Stimulated activated CD8-positive, alpha-beta memory T cell treated with anti-CD3 and anti-CD28 coated beads, Interleukin-12 subunit alpha, Interleukin-12 subunit beta, amount 100 ng/mL, for 24 hours (primary cell): Measurements from ENCODE around the gene GLYATL1.

Experiments
- DNase-seq: peaks from one replicate; pipeline ENCODE4 v3.0.0-alpha.2; 2020; ENCODE audit errors: extremely low read depth

Gene GLYATL1, protein sequence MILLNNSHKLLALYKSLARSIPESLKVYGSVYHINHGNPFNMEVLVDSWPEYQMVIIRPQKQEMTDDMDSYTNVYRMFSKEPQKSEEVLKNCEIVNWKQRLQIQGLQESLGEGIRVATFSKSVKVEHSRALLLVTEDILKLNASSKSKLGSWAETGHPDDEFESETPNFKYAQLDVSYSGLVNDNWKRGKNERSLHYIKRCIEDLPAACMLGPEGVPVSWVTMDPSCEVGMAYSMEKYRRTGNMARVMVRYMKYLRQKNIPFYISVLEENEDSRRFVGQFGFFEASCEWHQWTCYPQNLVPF

DNA sequence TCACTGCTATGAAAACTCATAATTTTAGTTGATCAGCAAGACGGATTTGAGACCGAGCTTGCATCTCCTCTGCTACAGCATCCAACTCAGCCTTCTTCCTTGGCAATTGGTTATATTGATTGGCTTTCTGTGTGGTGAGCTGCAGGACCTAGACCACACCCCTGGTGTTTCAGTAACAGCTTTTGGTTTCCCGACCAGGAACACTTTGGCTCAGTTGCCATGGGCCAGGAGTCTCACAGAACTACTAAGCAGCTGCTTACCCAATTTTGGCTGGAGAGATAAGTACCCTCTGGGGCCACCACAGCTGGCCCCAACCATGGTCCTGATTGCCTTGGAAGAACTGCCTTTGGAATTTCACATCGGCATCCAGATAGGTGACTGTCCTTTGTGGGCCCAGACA is at the start of gene GLYATL1:
TSS of gene GLYATL1 (plus strand) at position 212 of the 400 bp plus-strand sequence. CDS start 7,600 bp downstream, outside the sequence.
- DNase-seq: no peak

DNA sequence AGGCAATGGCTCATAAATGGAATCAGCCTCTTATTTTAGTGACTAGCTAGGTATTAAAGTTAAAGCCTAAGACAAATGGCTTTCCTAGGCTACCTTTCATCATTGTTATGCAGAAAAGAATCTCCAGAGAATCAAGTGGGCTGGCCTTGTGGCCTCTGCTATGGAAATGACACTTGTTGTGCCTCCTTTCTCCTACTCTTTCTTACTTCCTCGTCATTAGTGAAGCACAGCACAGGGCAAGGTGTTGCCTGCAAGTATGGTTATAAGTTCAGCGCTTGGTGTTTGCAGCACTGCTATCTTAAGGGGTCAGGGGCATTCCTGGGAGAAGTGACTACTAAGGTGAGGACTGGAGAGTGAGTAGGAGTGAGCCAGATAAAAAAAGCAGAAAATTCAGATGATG is 45.4 kb upstream of the GLYATL1 start:
- no peak for DNase-seq

DNA sequence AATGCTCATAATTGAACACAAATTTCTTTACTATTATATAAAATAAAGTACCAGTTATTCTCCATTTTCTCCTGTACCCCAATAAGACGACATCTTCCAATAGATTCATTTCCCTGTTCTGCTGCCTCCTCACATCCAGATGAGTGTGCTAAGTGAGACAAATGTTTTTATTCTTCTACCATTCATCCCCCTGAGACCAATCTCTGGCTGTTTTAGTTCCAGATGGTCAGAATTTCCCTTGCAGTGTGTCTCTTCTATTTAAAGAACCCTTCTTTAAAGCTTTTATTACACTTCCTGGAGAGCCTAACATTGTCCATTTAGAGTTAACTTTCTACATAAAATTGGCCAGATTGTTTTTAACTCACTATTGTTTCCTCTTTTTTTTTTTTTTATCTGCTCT is 41.2 kb upstream of the GLYATL1 start:
- DNase-seq: no peak

DNA sequence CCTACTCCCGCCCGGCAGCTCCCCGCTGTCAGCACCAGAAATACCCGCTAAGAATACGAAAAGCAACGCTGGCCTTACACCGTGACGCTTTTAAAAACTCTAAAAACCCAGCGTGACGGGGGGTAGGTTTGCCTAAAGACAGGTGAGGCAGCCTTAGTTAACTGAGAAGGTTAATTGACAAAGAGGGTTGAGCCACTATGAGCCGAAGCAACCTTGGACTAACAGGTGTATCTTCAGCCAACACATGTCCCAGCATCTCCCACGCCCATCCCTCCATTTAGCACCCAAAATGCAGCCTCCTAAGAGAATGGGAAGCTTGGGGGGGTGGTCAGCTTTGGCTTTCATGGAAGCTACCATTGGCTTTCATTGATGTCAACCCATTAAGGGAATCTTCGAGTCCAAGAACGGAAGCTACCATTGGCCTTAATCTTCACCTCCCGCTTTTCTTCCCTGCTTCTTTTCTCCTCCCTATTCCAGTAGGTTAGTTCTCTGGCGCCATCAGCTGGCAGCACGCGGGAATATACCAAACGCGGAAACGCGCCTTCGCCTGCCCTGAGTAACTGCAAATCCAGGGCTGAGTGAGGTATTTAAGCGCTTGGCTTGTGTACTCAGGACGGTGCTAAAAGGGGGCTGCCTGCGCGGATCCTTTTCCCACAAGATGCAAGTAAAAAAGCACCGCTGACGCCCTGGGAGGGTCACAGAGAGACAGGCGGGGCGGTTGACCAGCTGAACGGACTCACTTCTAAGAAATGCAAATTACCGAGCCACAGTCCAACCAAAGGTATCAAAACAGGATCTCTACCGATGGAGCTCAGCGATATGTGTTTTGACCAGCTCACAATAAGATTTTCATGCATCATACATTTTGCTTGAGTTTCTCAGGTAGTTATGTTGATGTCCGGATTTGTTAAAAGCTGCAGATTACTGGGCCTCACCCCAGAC is 38.5 kb upstream of the GLYATL1 start:
- DNase-seq: no peak

DNA sequence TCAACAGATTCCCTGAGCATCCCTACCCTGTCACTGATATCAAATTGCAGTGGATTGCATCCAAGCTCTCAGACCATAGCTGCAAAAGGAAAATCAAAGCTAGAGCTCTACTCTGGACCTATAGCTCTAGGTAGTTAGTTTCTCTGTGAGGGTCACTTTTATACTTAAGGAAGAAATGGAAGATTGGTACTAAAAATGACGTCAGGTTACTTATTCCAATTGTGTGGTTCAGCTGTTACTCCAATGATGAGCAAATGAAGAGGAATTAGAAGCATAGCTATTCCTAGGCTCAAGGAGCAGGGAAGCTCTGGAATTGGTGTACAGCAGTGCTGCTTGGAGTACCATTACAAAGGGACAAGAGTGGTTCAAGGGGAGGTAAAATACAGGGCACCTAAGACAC is 36.4 kb upstream of the GLYATL1 start:
- no peak for DNase-seq

DNA sequence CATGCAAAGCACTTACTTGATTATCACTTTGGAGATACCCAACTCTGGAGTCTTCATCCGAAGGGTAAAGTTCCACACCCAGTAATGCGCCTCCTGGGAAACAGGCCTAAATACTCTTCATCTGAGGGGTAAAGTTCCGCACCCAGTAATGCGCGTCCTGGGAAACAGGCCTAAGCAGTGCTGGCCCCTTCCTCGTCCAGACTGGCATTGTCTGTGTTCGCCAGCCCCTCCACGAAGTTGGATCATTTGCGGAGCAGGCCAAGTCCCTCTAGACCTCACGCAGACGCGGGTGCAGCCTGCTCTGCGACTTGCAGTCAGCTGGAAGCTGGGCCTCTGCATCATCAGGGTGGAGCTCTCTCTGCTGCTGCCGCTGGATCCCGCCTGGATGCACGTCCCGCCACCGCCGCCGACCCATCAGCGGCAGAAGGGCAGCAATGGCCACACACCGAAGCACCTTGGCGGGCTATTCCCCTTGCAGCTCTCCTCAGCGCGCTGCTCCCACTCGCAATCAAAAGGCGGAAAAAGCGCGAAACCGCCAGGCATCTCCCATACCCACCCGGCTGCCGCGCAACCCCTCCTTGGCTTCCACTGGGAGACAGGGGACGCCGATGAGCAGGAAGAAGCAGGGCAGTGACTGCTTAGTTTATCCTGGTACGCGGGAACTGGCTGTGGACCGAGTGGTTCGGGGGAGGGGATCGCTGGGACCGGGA is 34.1 kb upstream of the GLYATL1 start:
- DNase-seq: no peak

DNA sequence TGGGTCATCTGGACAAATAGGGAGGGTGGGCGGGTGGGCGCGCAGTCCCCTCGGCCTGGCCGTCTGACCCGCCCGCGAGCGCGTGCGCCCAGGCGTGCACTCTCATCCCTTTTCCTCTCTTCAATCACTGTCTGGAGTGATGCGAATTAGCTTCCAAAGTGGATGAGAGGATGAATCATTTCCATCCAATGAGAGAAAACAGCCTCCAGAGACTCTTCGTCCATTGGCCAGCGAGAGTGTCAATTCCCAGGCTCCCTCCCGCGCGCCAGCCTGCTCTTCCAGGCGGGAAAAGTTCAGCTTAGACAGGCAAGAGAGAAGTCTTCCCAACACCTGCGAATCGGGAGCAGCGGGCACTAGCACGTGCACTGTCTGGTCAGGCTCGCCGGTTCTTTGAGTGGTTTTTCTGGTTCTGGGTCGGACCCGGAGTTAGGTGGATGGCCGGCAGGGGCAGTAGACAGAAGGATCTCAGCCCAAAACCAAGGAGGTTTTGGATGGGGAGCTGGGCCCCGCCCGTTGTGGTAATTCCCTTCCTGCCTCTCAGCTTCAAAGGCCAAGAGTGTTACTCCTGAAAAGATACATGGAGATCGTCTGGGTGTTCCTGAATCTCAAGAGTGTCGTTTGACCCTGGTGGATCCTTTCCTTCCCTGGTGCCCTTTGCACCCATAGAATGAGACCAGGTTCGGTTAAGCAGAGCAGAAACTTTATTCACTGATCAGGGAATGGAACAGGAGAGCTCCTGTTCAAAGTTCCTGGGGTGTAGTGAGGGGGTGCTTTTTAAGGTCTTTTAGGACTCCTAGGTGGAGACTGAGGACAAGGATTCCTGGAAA is 33.4 kb upstream of the GLYATL1 start:
- DNase-seq: no peak

DNA sequence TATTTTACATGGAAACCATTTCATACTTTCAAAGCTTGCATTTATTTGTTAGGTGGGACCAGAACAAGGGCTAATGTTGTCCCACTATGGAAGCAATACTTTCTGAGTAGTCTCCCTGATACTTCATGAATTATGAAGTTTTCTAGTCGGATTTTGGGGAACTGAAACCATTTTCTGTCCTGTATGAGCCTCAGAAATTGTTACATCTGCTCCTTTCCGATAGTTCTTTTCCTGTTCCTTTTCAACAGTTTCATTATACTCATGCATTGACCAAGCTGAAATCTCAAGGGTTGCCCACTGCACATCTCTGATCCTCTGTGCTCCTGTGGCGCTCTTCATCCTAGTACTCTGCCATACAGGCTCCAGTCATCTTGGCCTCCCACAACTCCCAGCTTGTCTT is 31.5 kb upstream of the GLYATL1 start:
- no peak for DNase-seq

DNA sequence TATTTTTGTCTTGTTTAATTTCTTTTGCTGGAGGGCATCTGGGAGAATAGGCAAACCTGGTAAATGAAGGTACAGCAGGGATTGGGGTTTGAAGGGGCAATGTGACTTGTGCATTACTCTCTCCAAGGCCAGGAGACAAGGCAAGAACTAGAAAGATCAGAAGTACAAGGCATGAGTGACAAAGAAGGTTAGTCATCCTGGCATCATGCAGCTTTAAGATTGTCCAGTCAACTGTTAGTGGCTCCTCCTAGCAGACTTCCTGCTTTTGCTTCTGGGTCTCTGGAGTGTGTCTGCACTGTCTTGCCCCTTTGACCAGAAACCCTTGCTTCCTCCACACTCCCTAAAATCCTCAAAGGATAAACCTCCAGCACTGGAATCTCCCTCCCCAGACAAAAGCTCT is 27.2 kb upstream of the GLYATL1 start:
- DNase-seq: no peak

DNA sequence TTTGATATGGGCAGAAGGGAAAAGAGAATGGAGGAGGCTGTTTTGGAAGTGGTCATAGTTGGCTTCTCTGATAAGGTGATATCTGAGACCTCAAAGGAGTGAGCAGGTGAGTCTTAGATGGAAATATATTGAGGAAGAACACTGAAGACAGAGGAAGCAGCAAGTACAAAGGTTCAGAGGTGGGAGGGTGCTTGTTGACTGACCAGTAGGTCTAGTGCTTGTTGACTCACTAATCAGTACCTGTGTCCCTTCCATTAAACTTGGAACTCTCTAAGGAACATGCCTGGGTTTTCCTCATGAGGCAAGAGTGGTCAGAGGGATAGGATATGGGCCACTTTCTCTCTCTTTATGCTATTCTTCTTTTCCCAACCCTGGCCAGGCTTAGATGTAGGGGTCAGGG is 25.6 kb upstream of the GLYATL1 start:
- no peak for DNase-seq

DNA sequence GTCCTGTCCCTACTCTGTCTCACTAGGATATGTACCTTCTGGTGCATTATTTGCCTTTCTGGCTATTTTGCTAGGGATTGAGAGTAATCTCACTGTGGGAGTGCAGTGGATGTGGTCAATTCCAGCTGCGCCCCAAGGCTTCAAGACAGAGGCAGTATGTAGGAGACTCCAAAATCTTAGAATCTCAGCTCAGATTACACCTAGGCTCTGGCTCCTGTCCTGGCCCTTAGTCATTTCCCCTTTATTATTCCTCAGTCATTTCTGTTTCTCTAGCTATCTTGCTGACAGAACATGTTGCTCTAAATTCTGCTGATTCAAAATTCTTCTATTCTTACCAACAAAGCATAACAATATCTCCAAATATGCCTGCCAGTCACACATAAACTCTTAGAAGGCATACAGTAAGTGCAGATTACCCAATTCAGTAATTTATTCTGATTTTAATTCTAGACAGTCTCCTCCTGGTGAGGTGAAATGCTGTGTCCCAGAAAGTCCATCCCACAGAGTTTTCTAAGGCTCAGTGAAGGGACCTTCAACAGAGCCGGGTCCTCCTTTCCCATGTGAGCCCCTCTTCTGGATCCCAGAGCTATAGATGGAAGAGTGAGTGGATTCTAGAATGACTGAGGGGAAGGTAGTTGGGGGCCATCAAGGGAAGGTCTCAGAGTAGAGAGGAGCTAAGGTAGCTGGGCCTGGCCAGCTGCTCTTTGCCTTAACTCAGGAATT is 24.3 kb upstream of the GLYATL1 start:
- DNase-seq: no peak

DNA sequence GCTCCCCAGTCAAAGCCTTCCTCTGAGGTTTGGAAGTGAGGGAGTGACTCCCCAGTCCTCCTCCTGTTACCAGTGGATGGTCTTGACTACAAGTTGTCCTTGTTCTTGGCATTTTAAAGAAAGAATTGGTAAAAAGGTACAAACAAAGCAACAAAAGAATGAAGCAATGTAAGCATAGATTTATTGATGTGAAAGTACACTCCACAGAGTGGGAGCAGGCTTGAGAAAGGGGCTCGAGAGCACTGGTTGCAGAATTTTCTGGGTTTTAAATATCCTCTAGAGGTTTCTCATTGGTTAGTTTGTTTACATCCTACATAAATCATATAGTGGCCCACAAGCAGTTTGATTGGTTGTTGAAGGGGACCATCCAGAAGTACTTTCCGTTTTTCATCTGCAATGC is 22.7 kb upstream of the GLYATL1 start:
- no peak for DNase-seq

DNA sequence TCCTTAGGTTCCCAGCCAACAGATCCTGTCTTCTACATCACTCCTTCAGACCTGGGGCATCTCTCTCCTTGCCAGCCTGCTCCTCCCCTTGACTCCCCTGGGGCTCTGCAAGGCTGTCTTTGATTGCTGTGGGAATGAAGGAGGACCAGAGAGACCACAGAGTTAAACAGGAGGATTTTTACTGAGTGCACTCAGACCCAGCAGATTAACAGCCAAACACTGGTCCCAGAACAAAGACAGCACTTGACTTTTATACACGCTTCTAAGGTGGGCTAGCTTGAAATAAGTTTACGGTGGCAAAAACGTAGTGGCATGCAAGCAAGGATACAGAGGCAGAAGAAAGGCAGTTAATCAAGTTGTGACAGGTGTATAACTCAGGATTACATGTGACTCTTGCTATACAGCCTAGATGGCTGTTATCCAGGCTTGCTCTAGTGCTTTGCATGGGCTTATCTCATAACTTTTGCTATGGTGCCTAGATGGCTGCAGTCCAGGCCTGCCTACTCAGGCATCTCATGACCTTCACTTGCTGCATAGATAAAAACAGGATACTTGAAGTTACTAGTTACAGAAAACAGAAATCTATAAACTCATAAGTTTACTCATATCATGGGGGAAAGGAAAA is 22.0 kb upstream of the GLYATL1 start:
- no peak for DNase-seq

DNA sequence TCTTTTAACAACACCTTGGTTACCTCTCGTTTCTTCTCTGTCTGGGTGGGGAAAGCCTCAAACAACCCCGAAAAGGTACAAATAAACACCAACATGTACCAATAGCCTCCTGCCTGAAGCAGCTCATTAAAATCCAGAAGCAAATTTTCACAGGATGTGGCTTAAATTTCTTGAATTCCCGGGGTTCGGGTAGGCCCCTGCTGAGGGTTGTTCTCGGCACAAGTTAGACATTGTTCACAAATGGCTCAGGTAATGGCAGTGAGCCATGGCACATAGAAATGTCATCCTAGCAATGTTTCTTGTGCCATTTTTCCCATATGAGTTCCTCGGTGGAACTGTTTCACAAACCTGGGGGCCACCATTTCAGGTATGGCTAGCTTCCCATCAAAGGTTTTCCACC is 19.7 kb upstream of the GLYATL1 start:
- no peak for DNase-seq

DNA sequence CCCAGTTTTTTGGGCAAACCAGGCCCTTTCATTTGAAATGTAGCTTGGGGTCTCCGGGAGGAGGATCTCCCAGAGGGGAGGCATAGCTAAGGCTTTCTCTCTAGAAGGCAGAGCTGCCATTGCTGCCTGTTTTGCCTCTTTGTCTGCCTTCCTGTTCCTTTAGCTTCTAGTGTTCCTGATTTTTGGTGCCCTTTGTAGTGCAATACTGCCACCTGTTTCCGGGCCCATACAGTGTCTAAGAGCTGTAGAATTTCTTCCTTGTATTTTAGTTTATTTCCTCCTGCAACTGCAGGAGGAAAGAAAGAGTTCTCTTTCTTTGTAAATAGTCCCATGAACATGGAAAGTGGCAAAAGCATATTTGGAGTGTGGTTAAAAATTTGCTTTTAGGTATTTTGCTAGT is 19.3 kb upstream of the GLYATL1 start:
- no peak for DNase-seq

DNA sequence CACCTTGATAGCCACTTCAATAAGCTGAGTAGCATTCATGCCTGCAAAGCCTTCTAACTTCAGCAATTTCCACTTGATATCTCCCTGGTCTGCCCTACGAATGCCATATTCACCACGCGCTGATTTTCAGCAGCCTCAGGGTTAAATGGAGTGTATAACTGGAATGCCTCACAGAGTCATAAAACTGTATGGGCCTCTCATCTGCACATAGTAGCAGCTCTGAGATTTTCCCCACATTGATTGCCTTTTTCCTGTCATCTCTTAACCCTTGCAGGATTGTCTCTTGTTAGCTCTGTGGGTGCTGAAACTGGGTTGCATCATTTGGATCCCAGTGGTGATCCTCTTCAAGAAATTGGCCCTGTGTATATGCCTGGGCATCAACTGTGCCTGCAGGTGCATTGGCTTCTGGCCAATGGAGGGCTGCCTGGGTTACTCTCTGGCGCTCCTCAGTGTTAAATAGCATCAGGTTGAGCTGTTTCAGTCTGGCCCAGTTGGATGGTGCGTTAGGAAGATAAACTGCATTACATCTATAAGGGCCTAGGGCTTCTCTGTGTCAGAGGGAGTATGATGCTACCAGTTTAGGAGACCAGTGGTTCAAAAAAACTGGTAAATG is 17.4 kb upstream of the GLYATL1 start:
- DNase-seq: no peak

DNA sequence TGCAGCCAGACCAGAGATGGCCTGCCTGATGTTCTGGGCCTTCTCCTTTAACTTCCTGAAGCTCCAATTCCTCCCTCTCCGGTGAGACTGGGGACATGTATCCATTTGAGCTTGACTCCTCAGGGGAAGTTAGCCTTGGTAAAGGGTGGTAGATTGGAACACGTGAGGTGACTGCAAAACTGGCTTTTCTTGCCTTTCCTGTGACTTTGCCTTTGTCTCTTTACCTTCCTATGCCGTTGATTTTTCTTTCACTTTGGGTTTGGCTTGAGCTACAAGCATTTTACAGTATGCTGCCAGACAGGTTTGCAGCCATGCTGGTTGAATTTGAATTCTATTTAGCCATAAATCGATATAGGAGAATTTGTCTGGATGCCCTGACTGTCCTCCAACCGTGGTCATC is 16.8 kb upstream of the GLYATL1 start:
- no peak for DNase-seq

DNA sequence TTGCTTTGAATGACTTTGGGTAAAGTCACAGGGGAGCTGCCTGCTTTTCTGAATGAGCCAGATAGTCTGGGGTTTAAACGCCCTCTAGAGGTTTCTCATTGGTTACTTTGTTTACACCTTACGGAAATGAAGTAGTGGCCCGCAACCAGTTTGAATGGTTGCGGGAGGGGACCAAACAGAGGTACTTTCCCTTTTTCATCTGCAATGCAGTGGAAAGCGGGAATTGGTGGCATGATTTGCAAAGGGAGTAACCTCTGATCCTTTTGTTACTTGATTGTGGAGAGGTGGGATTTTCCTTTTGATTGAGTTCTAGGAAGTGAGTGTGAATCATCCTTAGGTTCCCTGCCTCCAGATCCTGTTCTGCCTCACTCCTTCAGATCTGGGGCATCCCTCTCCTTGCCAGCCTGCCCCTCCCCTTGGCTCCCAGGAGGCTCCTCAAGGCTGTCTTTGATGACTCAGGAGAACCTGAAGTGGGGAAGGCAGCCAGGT is 15.9 kb upstream of the GLYATL1 start:
- DNase-seq: no peak

DNA sequence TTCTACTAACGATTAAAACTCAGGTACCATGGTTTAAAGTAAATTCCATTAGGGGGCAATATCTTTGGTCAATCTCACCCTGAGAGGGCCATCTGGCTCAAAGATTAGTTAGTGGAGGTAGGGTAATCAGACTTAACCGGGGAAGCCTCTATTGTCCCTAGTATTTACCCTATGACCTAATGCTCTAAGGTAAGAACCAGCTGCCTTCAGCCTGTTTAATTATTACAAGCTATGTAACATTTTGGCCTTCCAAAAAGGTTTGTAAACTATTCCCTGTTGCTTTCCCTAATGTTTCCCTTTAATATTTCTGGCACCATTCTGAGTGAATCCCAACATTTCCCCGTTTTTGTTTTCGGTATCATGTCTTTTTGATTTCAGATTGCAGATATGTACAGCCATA is 15.1 kb upstream of the GLYATL1 start:
- DNase-seq: no peak

DNA sequence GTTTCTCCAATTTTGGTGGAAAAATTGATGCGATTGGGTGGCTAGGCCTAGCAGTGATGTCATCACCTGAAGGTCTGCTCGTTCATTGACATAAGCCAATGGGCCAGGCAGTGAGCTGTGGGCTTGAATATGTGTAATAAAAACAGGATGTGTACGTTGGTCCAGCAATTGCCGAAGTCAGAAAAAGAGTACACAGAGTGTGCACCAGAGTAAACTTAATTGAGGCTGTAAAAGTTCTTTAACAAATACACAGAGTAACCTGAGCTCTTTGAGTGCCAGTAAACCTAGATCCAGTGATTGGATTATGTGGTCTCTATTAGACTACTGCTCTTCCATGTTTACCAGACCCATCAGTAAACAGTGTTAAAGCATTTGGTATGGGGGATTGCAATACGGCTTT is 13.0 kb upstream of the GLYATL1 start:
- no peak for DNase-seq
